GM23248 (cell line): ENCODE data around the gene EML2. TPM values are rescaled to one million over a fixed set of nuclear protein-coding genes. Genes with fewer than 3 reads are reported as not detected.
"Not testable (repeated sequence)": the region's sequence is repeated elsewhere in the genome, so short reads cannot be mapped to it uniquely, and the experiment has no call there.

Experiments used
- DNase-seq: peaks from one replicate; pipeline ENCODE4 v3.0.0-alpha.2; 2015
- H2AFZ ChIP-seq: fragments of 200-600 bp; sonication (generic); 2 replicates; pipeline ENCODE4 v1.6.1; 2016; ENCODE audit warnings: antibody characterized with exemption
- H3F3A ChIP-seq: fragments of 200-600 bp; sonication (generic); 2 replicates; pipeline ENCODE4 v1.6.1; 2016; ENCODE audit warnings: mild to moderate bottlenecking, antibody characterized with exemption, mixed run types; ENCODE audit not compliant: insufficient read depth
- H3K27ac ChIP-seq: fragments of 200-600 bp; sonication (generic); 2 replicates; pipeline ENCODE4 v1.5.1; 2016; ENCODE audit warnings: mild to moderate bottlenecking
- H3K27me3 ChIP-seq: fragments of 200-600 bp; sonication (generic); replicated peaks from 2 replicates; pipeline ENCODE4 v1.6.1; 2016; ENCODE audit warnings: mild to moderate bottlenecking; ENCODE audit not compliant: insufficient read depth
- H3K36me3 ChIP-seq: fragments of 200-600 bp; sonication (generic); 2 replicates; pipeline ENCODE4 v1.6.1; 2016; ENCODE audit warnings: low read depth, mild to moderate bottlenecking
- H3K4me1 ChIP-seq: fragments of 200-600 bp; sonication (generic); 2 replicates; pipeline ENCODE4 v1.6.1; 2016; ENCODE audit warnings: mild to moderate bottlenecking; ENCODE audit not compliant: insufficient read depth
- H3K4me2 ChIP-seq: fragments of 200-600 bp; sonication (generic); one replicate; pipeline ENCODE4 v1.6.1; 2016; ENCODE audit warnings: mild to moderate bottlenecking; ENCODE audit not compliant: unreplicated experiment
- H3K4me3 ChIP-seq: fragments of 200-600 bp; sonication (generic); 2 replicates; pipeline ENCODE4 v1.5.1; 2016; ENCODE audit warnings: mild to moderate bottlenecking
- H3K79me2 ChIP-seq: fragments of 200-600 bp; sonication (generic); 2 replicates; pipeline ENCODE4 v1.6.1; 2016; ENCODE audit warnings: mild to moderate bottlenecking; ENCODE audit not compliant: insufficient read depth
- H3K9ac ChIP-seq: fragments of 200-600 bp; sonication (generic); 2 replicates; pipeline ENCODE4 v1.6.1; 2016; ENCODE audit warnings: mild to moderate bottlenecking
- H3K9me2 ChIP-seq: fragments of 200-600 bp; sonication (generic); 2 replicates; pipeline ENCODE4 v1.6.1; 2016; ENCODE audit warnings: mixed run types, mild to moderate bottlenecking, moderate library complexity; ENCODE audit not compliant: insufficient read depth
- H3K9me3 ChIP-seq: fragments of 200-600 bp; sonication (generic); one replicate; pipeline ENCODE4 v1.6.1; 2017; ENCODE audit warnings: low read depth
- H4K20me1 ChIP-seq: fragments of 200-600 bp; sonication (generic); 2 replicates; pipeline ENCODE4 v1.6.0; 2016; ENCODE audit not compliant: insufficient read depth
- EZH2 ChIP-seq: fragments of 200-600 bp; sonication (generic); IDR thresholded peaks from 2 replicates; pipeline ENCODE4 v1.6.1; 2018; ENCODE audit warnings: antibody characterized with exemption, mild to moderate bottlenecking; ENCODE audit not compliant: insufficient read depth, poor library complexity, severe bottlenecking
- EZH2phosphoT487 ChIP-seq: fragments of 200-600 bp; sonication (generic); IDR thresholded peaks from 2 replicates; pipeline ENCODE4 v1.6.1; 2018; ENCODE audit warnings: antibody characterized with exemption, moderate library complexity, mild to moderate bottlenecking, low read depth; ENCODE audit not compliant: insufficient read depth
- WGBS, 2 experiments: methylation state at CpG; one replicate each; pipeline ENCODE4 v1.1.6; 2015 to 2017; ENCODE audit warnings: low lambda C conversion rate in 2 of 2, low coverage in 1 of 2; ENCODE audit errors: missing lambda C conversion rate in 2 of 2; 5-methylcytosine and 5-hydroxymethylcytosine counted together
- in situ Hi-C: fragments of 300-500 bp; cut with MboI; formaldehyde crosslinking; loops from 2 replicates; pipeline ENCODE4 v1.15.0; 2020
- polyA plus RNA-seq: library from polyadenylated mRNA; unstranded; fragments of >200 nt; fragmentation: Nextera tagmentation; extraction: Ambion mirVana; gene quantifications from 2 replicates; pipeline ENCODE4 v1.2.1, GENCODE V29; 2016
- total RNA-seq: library from RNA; depleted of rRNA; stranded (reverse); fragments of >200 nt; shearing (Covaris generic); gene quantifications from 2 replicates; pipeline ENCODE4 v1.2.3, GENCODE V29; 2014; rRNA removed

EML2 gene
- 24.4 and 27.5 TPM in 2 replicates for total RNA-seq
- polyA plus RNA-seq, result 6.6 and 8.3 TPM in 2 replicates

GRCh38 chr19:45638930-45639729 lies at the start of gene EML2:
Gene EML2 (minus strand): TSS chr19:45639397. CDS start chr19:45639376, 21 bp downstream.
- no peaks in the 10 kb centered on the region for H4K20me1 ChIP-seq
- peaks cover 15% of the 10 kb centered on the region for H3K79me2 ChIP-seq
- peak; percentile 67 for DNase-seq
- peaks cover 10% of the 10 kb centered on the region; the same call in 1 of the 2 replicates for H3K4me1 ChIP-seq
- no peaks in the 10 kb centered on the region for H3K27me3 ChIP-seq
- in situ Hi-C loops, result no loop called here
- H3K36me3 ChIP-seq, result no peaks in the 10 kb centered on the region
- TF ChIP-seq EZH2phosphoT487, result no peak
- TF ChIP-seq EZH2, result no peak
- peak within 1 kb of the TSS; percentile 85 for H2AFZ ChIP-seq
- peaks cover 15% of the 10 kb centered on the region for H3F3A ChIP-seq
- H3K9me2 ChIP-seq, result no peaks in the 10 kb centered on the region
- peak within 1 kb of the TSS; percentile 83 for H3K4me2 ChIP-seq
- H3K4me3 ChIP-seq, result peak within 1 kb of the TSS; percentile 82
- H3K27ac ChIP-seq, result no peak within 1 kb of the TSS
- H3K9me3 ChIP-seq, result no peaks in the 10 kb centered on the region
- peak within 1 kb of the TSS; percentile 76 for H3K9ac ChIP-seq
- WGBS, 2 experiments, result 5 to 6% methylated on average over 40 to 41 of the region's 52 CpGs

- 84 to 85% methylated on average over 6 to 9 of the region's 9 CpGs for WGBS, 2 experiments
- no peak for DNase-seq
- H3K4me2 ChIP-seq, result no peak overlapping the region
- in situ Hi-C loops, result no loop called here
- no peaks in the 10 kb centered on the region for H3K27me3 ChIP-seq
- H3K36me3 ChIP-seq, result peaks cover 12% of the 10 kb centered on the region; the same call in 1 of the 2 replicates
- no peak overlapping the region for H3K9ac ChIP-seq
- H3F3A ChIP-seq, result 0 out of 2 replicates have a peak, but pooled peaks cover 12% of the 10 kb centered on the region
- peaks cover 5% of the 10 kb centered on the region; the same call in 1 of the 2 replicates for H3K4me1 ChIP-seq
- H3K4me3 ChIP-seq, result no peak overlapping the region
- no peaks in the 10 kb centered on the region for H3K9me2 ChIP-seq
- H3K9me3 ChIP-seq, result no peaks in the 10 kb centered on the region
- H2AFZ ChIP-seq, result no peak overlapping the region
- TF ChIP-seq EZH2phosphoT487, result no peak
- no peak for TF ChIP-seq EZH2
- H3K79me2 ChIP-seq, result peaks cover 31% of the 10 kb centered on the region
- no peaks in the 10 kb centered on the region for H4K20me1 ChIP-seq
- no peak overlapping the region for H3K27ac ChIP-seq
Observed at GRCh38 chr19:45687599-45687998, 48.4 kb upstream of the EML2 start.

- peaks cover 18% of the 10 kb centered on the region for H3K79me2 ChIP-seq
- H4K20me1 ChIP-seq, H3K4me1 ChIP-seq, DNase-seq, H2AFZ ChIP-seq, H3K27ac ChIP-seq, H3K4me3 ChIP-seq, in situ Hi-C loops, H3K27me3 ChIP-seq, H3K4me2 ChIP-seq, H3K9ac ChIP-seq, H3K9me2 ChIP-seq, H3K9me3 ChIP-seq: not testable (repeated sequence)
- 82 to 86% methylated on average over 9 to 11 of the region's 11 CpGs for WGBS, 2 experiments
- H3K36me3 ChIP-seq, result peaks cover 12% of the 10 kb centered on the region; the same call in 1 of the 2 replicates
- peaks cover 17% of the 10 kb centered on the region; the same call in 1 of the 2 replicates for H3F3A ChIP-seq
Observed at GRCh38 chr19:45685045-45685444, 45.8 kb upstream of the EML2 start.

- Histone ChIP-seq H4K20me1 (no peaks in the 10 kb centered on the region), H3F3A (peaks cover 17% of the 10 kb centered on the region; the same call in 1 of the 2 replicates), H3K9me2 (no peaks in the 10 kb centered on the region), H3K9ac (no peak overlapping the region), H3K9me3 (no peaks in the 10 kb centered on the region), H3K4me1 (peaks cover under 1% of the 10 kb centered on the region; the same call in 1 of the 2 replicates), H2AFZ (no peak overlapping the region), H3K4me2 (no peak overlapping the region), H3K27me3 (no peaks in the 10 kb centered on the region), H3K36me3 (peaks cover 7% of the 10 kb centered on the region; the same call in 1 of the 2 replicates), H3K4me3 (no peak overlapping the region), H3K79me2 (no peaks in the 10 kb centered on the region), H3K27ac (no peak overlapping the region)
- WGBS, 2 experiments, result 41 to 53% methylated on average over 5 of the region's 5 CpGs
- in situ Hi-C loops, result no loop called here
- DNase-seq, result no peak
- TF ChIP-seq EZH2 (no peak), EZH2phosphoT487 (no peak)
Observed at GRCh38 chr19:45682908-45683307, 43.7 kb upstream of the EML2 start.
